GM18498 (cell line): ENCODE measurements around the gene BCAS3.
"Not testable (repeated sequence)": the region's sequence is repeated elsewhere in the genome, so short reads cannot be mapped to it uniquely, and the experiment has no call there.

Source experiments
- ATAC-seq: cut with Tn5 transposase; IDR thresholded peaks from one replicate; pipeline ENCODE4 v1.9.1; 2021; ENCODE audit warnings: mild to moderate bottlenecking, moderate library complexity; ENCODE audit not compliant: unreplicated experiment

BCAS3 gene

DNA sequence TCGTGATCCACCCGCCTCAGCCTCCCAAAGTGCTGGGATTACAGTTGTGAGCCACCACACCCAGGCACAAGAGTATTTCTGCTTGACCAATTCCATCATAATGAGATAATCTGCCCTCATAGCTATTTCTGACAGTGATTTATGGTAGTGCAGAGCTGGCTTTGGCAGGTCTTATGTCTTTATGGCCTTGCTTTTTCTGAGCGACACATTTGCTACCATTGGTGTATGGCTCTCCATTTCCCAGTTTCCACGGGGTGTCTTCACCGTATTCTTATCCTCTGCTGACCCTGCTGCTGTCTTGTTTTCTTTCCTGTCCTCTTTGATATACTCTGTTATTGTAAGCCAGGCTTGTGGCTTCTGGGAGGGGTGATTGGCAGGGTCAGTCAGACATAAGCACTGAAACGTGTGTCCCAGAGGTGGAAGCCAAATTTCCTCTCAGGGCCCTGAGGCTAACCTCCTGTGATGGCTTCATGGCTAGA lies 560.8 kb downstream of the BCAS3 start:
- no peak for ATAC-seq

DNA sequence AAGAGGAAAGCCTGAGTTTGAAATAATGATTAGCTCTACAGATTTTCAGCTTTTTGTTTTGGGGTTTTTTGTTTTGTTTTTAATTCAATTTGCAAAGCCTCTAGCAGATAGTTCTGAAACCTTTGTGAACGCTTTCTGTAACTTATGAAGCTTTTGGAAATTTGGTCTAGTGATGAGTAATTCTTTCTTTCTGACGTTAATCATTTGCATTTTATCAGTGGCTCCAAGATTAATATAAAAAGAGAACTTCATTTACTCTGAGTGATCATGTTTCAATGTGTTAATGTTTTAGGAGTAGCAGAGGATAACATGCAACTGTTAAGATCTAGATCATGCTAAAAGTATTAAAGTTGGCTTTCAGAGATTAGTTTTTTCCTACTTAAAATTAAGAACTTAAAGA lies 561.7 kb downstream of the BCAS3 start:
- ATAC-seq = no peak

- no peak for ATAC-seq
Observed at GRCh38 chr17:61239953-61240352, 562.3 kb downstream of the BCAS3 start.

DNA sequence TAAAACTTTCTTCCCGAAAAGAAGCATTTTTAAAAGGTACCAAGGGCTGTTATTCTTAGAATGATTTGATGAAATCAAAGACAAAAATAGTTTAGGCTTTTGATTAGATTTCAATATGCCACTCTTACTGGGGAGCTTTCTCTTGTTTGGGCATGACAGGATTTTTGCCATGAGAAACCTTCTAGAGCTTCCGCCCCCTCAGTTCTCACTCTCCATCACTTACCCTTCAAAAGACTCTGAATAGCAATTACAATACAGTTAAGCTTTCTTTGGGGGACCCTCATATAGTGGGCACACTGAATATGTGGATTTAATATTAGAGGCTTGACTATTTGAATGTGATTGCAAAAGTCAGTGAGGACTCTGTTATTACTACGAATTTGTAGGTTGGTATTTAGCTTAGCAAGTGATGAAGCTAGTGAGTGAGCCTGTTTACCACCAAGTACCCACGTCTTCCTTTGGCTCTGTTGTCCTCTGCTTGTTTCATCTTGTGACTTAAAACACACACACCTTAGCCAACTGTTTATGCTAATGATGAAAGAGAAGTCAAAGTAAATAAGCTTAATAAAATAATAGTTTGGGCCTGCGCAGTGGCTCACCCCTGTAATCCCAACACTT lies 563.3 kb downstream of the BCAS3 start:
- no peak for ATAC-seq

- ATAC-seq = not testable (repeated sequence)
Observed at GRCh38 chr17:61244988-61245387, 567.3 kb downstream of the BCAS3 start.

DNA sequence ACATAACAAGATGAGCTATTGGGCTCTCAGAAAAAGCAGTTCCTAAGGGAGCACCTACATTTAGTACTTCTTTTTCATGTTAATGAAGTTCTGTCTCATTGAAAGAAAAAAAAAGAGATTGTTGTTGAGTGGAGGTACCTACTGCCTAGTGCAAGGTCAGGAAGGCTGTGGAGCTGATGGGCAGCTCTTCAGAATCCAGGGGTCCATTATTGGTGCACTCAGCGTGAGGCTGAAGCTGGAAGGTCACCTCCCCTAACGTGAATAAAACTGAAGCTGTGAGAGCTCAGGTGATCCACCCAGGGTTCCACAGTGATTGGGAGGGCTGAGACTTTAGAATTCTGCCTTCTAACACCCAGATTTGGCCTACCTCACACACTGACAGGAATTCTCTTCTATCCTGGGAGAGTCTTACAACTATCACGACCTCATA lies 568.1 kb downstream of the BCAS3 start:
- ATAC-seq = no peak

GRCh38 chr17:61247439-61247838 lies 569.8 kb downstream of the BCAS3 start:
- ATAC-seq = no peak

GRCh38 chr17:61248399-61248798 lies 570.7 kb downstream of the BCAS3 start:
- ATAC-seq = no peak

GRCh38 chr17:61249649-61250299 lies 572.1 kb downstream of the BCAS3 start:
- no peak for ATAC-seq

- ATAC-seq = no peak
Observed at GRCh38 chr17:61250335-61250890, 572.8 kb downstream of the BCAS3 start.

- ATAC-seq = no peak
Observed at GRCh38 chr17:61251939-61252865, 574.6 kb downstream of the BCAS3 start.

GRCh38 chr17:61253362-61253761 lies 575.7 kb downstream of the BCAS3 start:
- ATAC-seq = no peak

- no peak for ATAC-seq
Observed at GRCh38 chr17:61253937-61254574, 576.4 kb downstream of the BCAS3 start.

DNA sequence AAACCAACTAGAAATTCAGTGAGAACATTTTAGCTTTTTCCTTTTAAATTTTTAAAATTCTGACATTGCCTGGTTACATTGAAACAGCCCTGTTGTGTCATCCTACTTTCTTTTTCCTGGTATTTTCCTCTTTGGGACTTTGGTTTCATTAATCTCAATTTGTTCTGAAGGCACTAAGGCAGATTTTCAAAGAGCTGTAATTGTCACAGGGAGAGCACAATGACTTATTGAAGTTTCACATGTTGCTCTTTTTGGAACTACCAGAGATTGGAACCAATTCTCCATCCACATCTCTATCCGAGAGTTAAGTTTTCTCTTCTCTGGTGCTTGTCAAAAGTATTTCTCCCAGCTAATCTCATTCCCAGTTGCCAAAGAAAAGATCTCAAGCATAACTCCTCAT lies 577.3 kb downstream of the BCAS3 start:
- no peak for ATAC-seq

DNA sequence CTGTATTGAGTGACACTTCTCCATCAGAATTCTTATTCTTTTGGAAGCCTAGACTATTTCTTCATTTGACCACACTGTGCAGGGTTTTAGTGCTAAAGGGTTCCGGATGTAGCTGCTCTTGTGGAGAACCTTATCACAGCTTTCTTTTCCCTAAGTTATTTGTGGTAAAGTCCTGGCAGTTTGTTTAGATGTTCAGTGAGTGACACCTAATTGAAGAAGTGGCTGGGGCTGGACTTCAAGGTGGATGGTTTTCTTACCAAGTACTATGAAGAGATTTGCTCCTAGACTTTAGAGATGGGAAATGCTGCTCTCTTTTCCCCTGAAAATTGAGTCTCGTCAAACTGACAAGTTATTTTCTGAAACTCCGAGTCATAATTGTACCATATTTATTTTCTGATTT lies 578.0 kb downstream of the BCAS3 start:
- no peak for ATAC-seq

- no peak for ATAC-seq
Observed at GRCh38 chr17:61259360-61259759, 581.7 kb downstream of the BCAS3 start.

DNA sequence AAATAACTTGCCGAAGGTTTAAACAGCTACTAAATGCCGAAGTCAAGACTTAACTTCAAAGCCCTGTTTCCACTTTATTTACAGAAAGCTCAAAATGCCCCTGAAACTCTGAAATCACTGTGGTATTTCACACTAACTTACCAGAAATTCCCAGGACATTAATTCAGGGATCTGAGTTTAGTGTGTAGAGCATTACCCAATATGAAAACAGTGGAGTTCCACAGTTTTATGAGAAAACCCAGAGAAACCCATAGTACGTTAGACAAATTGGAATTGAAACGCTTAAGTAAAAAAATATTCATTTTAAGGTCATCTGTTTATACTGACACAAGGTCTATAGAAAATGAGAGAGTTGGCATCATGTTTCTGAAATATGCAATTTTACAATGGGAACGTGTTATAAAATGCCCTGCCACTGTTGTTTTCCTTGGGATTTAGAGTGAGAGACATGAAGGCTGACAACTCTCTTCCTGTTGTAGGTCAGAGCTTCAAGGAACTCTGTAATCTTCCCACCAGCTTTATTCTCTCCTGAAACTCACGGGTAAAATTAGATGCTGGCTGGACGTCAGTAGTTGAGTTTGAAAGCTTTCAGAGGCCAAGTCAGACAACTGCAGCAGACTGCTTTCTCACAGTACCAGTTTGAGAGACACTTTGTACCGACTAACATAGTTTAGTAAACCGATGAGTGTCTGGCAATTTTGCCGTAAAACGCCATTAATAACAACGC lies 582.6 kb downstream of the BCAS3 start:
- ATAC-seq = no peak

GRCh38 chr17:61261001-61261637 lies 583.5 kb downstream of the BCAS3 start:
- ATAC-seq = no peak

DNA sequence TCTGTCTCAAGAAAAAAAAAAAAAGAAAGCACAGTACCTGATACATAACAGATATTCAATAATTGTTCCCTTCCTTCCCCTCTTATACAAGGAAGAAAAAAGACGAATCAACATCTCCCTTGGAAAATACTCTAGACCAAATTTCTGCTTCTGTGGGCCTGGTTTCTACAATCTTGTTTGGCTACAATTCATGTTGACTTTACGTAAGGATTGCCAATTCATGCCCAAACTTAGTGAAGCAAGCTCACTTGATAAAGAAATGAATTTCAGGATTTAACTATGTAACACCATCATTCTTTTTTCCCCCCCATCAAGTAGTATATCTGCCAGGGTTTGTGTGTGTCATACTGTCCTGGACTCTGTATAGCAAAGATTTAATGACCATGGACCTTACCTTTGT lies 587.7 kb downstream of the BCAS3 start:
- ATAC-seq = no peak

DNA sequence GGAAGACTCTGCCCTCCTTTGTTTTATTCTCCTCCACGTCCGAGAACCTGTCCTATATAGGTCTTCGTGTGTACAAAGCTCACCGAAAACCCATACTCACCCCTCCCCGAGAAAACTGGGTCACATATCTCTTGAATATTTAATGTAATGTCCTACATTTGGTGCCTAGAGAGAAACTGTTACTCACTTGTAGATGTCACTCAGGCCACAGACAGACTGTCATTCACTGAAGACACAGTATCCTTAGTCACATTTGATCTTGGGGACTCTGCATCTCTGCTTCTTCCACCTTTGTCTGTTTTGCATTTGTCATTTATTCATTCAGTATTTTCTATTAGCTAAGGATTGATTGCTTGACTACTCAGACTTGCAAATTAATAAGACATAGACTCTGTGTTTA lies 590.2 kb downstream of the BCAS3 start:
- no peak for ATAC-seq
